ENCODE data around the gene PHTF2.

Gene PHTF2

DNA sequence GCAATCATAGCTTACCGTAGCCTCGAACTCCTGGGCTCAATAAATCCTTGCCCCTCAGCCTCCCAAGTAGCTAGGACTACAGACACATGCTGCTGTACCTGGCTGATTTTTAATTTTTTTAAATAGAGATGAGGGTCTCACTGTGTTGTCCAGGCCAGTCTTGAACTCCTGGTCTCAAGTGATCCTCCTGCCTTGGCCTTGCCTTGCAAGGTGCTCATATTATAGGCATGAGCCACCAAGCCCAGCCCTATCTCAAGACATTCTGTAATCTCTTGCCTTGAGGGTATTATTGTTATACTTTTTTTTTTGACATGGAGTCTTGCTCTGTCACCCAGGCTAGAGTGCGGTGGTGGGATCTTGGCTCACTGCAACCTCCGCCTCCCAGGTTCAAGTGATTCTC lies 86.6 kb downstream of the PHTF2 start:
- no peak for DNase-seq

DNA sequence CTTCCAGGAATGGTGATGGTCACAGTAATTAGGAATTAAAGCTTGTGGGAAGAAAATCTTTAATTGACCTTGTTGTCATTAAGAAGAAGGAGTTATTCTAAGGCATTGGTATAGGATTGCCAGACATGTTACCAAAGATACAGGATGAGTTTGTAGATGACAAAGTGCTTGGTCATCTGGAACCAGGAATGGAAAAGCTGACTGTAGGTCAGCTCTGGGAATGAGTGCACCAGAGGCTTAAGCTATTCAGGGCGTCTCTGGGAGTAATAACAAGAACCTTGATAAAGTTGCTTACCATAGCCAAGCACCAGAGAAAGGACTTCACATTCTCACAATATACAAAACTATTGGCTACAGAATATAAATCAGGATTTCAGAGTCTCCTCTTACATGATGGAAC lies 89.0 kb downstream of the PHTF2 start:
- DNase-seq: no peak

DNA sequence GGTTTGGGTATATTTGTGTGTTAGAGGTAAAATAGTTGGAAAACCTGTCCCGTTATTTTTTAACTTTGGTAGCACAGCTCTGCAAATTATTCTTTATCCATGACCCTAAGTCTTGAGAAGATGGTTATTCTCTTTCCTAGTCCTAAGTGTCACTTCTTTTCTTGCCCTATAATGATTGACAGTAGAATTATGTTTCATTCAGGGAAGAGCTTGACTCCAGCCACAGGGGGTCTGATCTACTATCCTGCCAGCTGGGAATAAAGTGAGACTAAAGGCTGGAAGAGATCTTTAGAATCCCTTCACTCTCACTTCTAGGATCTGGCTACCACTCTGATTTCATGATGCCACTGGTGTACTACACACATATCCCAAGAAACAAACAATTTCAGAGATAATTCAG lies 90.4 kb downstream of the PHTF2 start:
- DNase-seq: no peak

DNA sequence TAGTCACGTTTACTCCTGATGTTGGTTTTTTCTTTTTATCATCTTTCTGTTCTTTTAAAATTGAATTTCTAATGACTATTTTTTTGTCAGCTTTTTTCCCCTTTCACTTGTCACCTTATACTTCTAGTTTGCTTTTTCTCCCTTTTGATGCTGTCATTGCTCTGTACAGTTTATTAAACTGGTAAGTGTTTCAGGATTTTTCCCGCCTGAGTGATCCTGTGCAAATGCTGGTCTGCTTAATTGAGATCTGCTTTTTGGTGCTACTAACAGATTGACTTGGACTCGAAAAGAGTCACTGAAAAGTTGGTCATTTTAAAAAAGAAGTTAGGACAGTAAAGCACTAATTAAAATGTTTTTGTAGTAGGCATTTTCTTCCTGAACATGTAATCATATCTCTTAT lies 95.2 kb downstream of the PHTF2 start:
- no peak for DNase-seq

DNA sequence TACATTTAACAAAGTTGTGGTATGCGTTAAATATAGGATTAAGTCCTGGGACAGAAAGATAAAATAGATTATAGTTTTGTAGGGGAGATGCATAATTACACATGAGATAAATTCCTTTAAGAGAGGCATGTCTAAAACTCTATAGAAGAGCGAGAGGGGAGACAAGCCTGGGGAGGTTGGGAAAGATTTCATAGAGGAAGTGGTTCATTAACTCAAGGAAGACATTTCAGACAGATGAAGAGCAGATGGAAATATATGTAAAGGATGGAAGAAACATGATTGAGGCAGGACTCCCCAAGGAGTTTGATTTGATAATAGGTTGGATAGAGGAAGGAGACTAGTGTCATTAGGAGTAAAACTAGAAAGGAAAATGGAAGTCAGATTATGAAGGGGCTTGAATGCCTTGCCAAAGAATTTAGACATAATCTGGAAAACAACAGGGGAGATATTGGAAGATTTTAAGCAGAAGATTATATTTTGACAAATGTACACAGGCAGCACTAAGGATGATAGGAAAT lies 96.1 kb downstream of the PHTF2 start:
- no peak for DNase-seq

DNA sequence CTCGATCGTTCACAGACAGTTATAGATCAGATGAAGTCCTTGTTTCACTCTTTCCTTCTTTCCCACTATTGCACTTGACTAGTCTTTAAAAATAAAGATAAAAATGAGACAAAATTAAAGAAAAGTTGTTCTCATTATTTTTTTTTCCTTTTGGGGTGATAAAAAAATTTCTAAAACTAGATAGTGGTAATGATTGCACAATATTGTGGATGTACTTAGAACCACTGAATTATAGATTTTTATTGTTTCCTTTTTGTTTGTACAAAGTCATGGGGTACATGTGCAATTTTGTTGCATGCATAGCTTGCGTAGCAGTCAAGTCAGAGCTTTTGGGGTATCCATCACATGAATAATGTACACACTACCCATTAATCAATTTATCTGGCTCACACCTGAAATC lies 97.3 kb downstream of the PHTF2 start:
- DNase-seq: no peak

DNA sequence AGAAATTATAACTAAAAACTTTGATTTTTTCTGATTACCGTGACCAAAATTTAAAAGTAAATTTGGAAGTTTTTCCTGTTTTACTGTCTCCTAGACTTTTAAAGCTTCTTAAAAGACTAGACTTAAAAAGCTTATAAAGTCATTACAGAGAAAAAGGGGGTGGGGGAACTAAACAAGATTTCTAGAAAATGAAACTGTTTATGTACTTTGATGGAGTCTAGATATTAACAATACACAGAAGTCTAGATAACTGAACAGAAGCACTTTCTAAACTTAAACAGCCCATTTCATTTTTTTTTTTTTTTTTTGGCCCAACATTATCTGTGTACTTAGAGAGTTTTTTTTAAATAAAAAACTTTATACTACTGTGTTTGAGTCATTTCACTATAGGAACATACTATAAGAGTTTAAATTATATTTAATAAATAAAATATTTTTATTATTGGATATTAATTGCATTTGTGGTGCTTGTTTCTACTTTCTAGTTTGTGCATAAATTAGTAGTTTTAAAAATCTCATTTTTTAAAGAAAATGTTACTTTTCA lies 98.5 kb downstream of the PHTF2 start:
- no peak for DNase-seq

DNA sequence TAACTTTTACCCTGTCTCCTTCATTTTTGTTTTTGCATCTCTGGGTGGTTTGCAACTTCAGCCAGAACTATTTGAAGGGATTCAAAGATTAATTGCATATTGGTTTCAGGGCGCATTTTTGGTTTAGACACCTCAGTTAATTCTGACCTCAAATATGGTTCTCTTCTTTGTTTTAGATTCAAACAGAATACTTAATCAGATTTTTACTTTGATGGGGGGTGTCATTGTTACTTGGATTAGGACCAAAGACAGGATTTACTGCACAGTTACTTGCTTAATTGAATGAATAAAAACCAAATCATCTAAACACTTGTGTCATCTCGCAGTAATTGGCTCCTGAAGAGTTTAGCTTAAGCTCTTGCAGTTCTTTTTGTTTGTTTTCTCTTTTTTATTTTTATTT lies 100.9 kb downstream of the PHTF2 start:
- DNase-seq: no peak

DNA sequence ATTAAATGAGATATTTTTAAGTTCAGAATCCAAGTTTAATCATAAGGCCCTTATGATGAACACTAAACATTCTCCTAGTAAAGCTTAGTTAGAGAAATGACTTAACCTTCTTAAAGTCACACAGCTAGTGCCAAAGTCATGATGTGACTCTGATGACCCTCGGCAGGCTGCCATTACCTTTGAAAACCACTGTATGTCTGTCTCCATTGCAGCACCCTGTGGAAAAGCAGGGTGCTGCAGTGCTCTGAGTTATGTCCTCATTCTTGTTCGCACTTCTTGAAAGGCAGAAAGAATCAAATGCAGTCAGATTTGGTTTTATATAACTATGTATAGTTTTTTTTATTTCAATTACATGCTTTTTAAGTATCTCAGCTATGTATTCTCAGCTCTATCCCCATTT lies 105.0 kb downstream of the PHTF2 start:
- DNase-seq: no peak

DNA sequence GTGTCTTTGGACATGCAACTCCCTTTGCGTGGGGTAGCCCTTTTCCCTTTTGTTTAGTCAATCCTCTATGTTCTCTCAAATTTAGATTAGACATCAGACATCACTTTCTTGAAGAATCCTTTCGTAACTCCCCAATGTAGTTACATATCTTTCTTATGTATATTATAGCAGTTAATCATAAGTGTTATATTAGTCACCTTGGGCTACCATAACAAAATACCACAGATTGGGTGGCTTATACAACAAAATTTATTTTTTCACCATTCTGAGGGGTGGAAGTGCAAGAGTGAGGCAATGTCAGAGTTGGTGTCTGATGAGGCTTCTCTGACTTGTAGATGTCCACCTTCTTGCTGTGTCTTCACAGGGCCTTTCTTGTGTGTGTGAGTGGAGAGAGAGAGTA lies 105.7 kb downstream of the PHTF2 start:
- DNase-seq: no peak

DNA sequence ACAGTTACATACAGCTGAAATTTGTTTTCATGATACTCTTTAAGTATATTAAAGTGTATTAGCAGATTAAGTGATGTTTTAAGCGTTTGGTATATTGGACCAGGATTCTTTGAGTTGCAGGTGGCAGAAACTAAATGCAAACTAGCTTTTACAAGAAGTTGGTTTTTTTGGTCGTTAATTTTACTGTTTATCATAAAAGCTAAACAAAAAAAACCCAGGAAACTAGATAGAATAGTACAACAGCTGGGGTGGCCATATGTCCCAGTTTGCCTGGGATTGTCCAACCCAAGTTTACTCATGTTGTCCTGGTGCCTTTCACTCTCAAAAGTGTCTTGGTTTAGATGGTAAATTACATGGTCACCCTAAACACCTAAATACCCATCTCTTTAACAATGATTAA lies 108.7 kb downstream of the PHTF2 start:
- DNase-seq: no peak

DNA sequence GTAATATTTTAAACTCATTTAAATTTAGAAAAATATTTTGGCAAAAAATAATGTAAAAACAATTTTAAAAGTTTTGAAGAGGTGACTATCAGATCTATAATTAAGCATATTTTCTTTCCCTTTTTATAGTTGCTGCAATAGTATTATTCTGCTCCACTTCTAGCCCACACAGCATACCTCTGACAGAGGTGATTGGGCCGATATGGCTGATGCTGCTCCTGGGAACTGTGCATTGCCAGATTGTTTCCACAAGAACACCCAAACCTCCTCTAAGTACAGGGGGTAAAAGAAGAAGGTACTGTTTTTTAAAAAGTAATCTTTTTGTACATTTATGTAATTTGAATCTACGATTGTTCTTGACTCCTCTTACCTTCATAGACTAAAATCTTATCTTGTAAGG lies 110.1 kb downstream of the PHTF2 start:
- no peak for DNase-seq

DNA sequence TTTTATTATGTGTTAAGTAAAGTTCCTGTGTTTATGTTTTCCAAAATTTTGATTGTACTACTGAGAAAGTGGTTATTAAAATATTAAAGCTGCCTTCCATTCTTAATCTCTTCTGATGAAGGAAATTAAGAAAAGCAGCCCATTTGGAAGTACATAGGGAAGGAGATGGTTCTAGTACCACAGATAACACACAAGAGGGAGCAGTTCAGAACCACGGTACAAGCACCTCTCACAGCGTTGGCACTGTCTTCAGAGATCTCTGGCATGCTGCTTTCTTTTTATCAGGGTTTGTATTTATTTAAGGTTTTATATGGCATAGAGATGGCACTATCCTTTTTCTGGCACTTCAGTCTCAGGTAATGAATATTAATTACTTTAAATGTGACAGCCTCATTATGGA lies 111.6 kb downstream of the PHTF2 start:
- DNase-seq: no peak

DNA sequence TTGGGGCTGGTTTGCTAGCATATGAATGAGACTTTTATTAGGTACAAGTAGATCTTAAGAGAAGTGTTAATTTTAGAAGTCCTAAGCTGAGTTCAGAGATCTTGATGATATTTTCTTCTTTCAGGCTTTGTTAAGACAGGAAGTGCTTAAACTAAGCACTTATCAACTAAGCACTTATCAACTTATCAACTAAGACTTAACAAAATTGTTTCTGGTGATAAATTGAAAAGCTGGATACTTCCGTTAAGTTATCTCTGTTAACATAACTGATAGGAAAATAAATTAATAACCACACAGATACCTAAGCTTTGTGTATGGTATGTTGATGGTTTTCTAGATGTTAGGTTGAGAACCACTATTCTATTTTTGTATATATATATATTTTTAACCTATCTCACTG lies 113.7 kb downstream of the PHTF2 start:
- DNase-seq: no peak

DNA sequence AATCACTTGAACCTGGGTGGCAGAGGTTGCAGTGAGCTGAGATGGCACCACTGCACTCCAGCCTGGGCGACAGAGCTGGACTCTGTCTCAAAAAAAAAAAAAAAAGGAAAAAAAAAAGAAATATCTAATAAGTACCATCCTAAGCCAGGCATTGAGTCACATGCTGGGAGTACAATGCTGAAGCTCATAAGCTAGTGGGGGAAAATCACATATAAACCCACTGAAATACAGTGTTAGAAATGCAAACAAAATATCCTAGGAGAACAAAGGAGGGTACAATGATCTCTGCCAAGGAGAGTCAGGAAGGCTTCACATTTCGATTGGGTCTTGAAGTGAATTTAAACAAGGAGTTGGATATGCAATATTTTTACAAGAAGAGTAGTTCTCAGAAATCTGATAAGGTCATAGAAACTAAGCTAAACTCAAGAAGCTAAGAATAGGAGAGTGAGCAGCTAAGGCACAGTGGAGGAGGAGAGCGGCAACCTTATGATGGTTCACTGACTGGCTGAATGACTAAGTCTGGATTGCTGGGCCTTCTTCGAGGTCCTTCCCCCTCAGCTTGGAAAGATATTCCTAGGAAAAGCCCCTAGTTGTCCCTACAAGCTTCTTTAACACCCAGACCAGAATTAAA lies 115.5 kb downstream of the PHTF2 start:
- DNase-seq: no peak

DNA sequence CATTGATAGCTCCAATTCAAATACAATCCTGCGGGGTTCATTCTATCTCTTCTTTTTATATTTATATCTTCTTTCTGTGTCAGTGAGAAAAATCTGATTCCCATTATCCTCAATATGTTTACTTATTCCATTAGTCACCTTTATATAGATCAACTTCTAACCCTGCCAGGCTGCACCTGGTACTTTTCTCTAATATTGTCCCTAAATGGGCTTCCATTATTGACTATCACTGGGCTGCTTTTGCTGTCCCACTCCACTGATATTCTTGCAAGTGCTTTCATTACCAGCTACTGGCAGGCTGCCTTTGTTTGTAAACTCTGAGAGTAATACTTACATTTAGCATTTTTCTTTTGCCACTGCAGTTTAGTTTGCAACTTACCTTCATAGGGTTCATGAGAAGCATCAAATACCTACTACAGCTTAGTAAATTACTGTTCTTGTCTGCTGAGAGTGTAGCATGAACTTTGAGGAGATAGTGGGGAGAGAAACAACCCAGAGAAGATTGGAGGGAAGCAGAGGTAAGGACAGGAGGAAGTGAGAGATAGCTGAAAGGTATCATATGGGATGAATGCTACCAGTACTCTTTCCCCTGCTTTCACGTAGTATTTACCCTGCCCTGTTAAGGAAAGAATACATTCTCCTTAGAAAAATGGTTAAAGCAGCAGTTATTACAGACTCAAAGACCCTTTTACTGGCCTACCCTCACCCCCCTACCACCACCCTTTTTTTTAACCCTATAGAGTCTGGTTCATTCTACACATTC lies 119.1 kb downstream of the PHTF2 start:
- DNase-seq: peak; percentile 68

DNA sequence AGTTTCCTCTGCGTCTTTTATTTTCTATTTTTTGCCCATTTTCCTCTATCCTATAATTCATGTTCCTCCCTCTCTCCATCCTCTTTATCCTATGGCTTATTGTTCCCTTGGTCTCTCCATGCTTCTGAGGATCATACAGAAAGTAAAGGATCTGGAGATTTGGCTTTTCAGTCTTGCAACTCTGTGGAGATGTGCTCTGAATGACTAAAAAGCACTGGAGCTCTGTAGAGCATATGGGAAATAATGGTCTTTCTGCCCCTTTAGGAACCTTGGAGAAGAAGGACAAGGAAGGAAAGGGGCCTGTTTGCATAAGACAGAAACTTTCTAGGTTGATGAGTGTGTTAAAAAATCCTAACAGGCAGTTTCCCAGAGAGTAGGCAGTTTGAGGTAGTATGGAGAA lies 120.1 kb downstream of the PHTF2 start:
- no peak for DNase-seq

DNA sequence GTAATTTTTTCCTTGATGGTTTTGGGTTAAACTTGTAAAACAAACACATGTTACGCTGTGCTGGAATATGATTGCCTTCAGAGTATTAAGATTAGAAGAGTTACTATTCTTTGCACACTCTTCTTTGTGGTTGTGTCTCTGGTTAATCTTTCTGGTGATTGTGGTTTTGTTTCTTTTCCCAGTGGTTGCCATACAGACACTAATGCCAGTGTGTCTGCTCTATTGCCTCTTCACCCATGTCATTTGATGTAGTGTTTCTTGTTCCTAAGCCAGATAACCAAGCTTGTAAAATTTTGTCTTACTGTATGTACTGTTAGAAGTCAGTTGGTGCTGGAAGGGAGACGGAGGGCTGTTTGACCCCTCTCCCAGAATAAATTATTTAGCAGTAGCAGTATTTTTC lies 124.8 kb downstream of the PHTF2 start:
- no peak for DNase-seq

DNA sequence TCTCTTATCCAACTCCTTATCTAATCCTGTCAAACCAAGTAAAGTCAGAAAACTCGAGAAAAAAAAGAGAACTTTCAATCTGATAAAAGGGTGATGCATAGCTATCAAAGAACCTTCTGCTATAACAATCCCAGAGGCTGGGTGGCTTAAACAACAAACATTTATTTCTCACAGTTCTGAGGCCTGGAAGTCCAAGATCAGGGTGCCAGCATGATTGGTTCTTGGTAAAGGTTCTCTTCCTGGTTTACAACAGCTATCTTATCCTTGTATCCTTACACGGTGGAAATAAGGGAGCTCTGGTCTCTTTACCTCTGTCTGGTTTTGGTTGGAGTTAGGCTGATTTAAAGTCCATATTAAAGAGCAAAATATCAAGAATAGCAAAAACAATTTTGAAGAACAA lies 131.9 kb downstream of the PHTF2 start:
- no peak for DNase-seq

DNA sequence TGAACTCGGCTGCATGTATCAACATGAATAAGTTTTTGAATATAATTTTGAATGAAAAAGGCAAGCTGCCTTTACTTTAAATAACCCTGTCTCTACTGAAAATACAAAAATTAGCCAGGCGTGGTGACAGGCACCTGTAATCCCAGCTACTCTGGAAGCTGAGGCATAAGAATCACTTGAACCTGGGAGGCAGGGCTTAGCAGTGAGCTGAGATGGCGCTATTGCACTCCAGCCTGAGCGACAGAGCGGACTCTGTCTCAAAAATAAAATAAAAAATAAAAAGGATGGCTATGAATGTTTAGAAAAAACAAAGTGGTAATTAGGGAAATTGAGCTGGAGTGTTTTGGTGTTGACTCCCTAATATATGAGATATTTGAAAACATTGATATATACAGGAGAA lies 133.3 kb downstream of the PHTF2 start:
- no peak for DNase-seq

DNA sequence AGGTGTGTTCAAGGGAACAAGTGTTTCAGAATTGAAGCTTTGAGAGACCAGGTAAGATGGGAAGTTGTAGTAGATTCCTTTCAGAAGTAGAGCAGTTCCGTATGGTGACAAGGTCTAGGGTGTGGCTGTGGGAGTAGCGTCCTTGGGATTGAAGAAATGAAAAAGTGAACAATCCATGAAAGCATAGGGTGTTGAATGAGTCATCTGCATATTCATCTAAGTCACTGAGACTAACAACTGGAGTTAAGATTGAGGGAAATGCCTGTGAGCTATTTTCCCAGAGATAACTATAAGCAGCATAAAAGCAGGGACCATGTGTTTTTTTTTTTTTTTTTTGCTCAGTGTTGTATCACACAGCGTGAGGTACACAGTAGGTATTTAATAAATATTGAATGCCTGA lies 134.8 kb downstream of the PHTF2 start:
- no peak for DNase-seq

DNA sequence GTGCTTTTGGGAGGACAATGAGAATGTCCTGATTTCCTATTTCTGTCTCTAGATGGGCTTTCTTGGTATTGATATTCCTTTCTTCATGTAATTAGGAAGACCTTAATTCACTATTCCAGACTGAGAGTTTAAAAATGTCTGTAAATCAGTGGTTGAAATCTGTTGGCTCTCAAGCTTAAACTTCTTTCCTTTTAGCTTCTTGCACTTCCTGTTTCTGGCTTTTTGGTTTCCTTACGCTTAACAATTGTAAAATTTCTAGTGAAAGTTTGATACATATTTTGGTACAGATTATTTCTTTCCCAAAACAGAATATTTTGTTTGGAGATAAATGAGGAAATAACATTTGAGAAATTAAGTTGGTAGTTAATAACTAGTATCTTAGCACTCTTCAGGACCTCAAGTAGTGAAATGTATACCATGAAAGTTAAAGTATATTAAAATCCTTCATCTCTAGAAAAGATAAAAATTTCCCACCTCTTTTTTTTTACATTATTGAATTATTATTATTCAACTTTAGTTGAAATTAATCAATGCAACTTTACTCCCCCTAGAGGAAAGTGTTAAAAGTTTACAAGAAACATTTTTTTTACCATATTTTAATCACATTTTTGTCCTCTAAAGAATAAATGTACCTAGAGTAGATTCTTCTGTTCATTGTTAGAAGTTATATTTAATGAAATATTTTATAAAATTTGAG lies 137.2 kb downstream of the PHTF2 start:
- no peak for DNase-seq

DNA sequence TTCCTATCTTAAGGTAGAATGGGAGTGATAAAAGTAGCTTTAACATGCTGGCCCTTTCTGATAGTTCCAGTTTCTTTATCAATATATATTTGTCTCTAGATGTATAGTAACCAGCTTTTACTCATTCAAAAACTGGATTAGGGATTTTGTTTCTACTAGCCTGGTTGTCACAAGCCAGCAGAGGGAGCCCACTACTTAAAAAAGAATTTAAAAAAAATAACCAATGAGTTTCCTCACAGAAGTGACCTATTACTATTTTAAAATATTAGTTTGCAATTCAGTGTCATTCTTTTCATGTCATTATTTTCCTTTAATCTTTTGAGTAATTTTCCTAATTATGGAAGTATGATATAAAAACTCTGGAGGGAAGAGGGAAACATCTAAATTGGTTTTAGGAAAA lies 142.1 kb downstream of the PHTF2 start:
- peak; percentile 34 for DNase-seq

DNA sequence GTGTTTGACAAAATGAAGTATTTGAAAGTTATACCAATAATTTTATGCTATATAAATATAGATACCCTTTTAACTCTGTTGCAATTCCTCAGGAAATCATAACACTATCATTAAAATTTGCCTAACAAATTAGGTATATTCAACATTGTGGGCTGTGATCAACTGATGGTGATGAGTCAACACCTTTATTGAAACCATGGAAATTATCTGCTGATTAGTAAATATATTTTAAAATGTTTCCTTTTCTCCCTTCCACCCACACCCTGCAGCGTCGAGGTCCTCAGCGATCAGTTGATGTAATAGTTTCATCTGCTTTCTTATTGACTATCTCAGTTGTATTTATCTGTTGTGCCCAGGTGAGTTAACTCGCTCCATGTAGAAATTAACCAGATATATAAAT lies 143.9 kb downstream of the PHTF2 start:
- no peak for DNase-seq

Data from NCI-H1105 treated with DMSO at 0.1 percent for 48 hours (cell line).